CD4-positive, alpha-beta T cell treated with Interleukin-15 for 4 hours (primary cell): Measurements from ENCODE around the gene PRR32.
"Not testable (repeated sequence)": the region's sequence is repeated elsewhere in the genome, so short reads cannot be mapped to it uniquely, and the experiment has no call there.

ENCODE experiments used
- DNase-seq: peaks from one replicate; pipeline ENCODE4 v3.0.0-alpha.2; 2020; ENCODE audit warnings: low spot score

Gene PRR32

GRCh38 chrX:126819429-126819828 lies at the start of gene PRR32:
Gene PRR32 (plus strand): TSS chrX:126819729. CDS start chrX:126819844, 115 bp downstream.
- DNase-seq = no peak

GRCh38 chrX:126770179-126770578 lies 49.4 kb upstream of the PRR32 start:
- DNase-seq = no peak

GRCh38 chrX:126785539-126785938 lies 34.0 kb upstream of the PRR32 start:
- no peak for DNase-seq

GRCh38 chrX:126799059-126799458 lies 20.5 kb upstream of the PRR32 start:
- DNase-seq = no peak

GRCh38 chrX:126806784-126807183 lies 12.7 kb upstream of the PRR32 start:
- DNase-seq = not testable (repeated sequence)

- no peak for DNase-seq
Measured at GRCh38 chrX:126815806-126816205, 3.7 kb upstream of the PRR32 start.

GRCh38 chrX:126820700-126821420 lies 1.3 kb downstream of the PRR32 start:
- no peak for DNase-seq

- DNase-seq = no peak
Measured at GRCh38 chrX:126824338-126825007, 4.9 kb downstream of the PRR32 start.

- no peak for DNase-seq
Measured at GRCh38 chrX:126825566-126826193, 6.2 kb downstream of the PRR32 start.

- no peak for DNase-seq
Measured at GRCh38 chrX:126836186-126836585, 16.7 kb downstream of the PRR32 start.

GRCh38 chrX:126847143-126847542 lies 27.6 kb downstream of the PRR32 start:
- no peak for DNase-seq

- DNase-seq = no peak
Measured at GRCh38 chrX:126855839-126856524, 36.5 kb downstream of the PRR32 start.
